ENCODE results near the gene SUSD3.

Gene SUSD3

DNA sequence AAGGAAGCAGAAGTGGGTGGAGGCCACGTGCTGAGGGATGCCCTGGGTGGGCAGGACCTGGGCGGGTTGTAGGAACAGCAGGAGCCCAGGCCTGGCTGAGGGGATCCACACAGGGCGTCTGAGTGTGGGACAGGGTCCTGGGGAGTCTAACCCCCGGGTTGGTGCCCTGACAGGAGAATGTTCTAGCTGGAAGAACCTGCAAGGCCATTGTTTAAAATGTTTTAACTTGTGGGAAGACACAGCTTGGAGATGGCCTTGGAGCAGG, 33.9 kb upstream of the SUSD3 start:
- peaks cover 85% of the 10 kb centered on the region for H3K36me3 Mint-ChIP-seq
- no peaks in the 10 kb centered on the region for H3K9me3 Mint-ChIP-seq
- H3K27ac Mint-ChIP-seq = peak overlapping the region; percentile 94
- no peak overlapping the region for H3K4me3 Mint-ChIP-seq
- DNase-seq (ENCODE audit: low spot score in 2 of 2) (no peak), ATAC-seq (no peak)
- H3K4me1 Mint-ChIP-seq = peaks cover 40% of the 10 kb centered on the region

DNA sequence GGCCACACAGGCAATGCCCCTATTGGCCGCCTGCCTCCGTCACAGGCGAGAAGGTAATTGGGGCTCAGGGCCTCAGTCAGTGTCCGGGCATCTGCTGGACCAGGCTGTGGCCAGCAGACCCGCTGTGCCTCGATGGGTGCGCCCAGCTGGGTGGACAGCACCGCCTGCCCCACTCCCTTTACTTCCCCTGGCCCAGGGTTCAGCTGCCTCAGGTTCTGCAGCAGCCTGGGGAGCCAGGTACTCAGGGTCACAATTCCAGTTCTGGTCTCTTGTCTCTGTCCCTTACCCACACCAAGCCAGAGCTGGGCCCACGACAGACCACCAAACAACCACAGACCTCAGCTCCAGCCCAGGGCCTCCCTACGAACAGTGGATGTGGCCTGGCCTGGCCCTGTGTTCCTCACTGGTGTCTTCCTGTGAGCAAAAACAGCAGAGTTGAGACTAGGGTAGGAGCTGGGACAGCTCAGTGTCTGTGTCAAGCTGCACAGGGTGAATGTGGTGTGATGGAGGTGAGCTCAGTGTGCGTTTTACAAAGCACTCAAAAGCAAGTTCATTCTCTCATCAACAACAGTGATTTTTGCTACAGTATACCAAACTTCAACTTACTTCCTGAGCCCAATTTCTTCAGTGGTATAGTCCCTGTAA, 33.4 kb upstream of the SUSD3 start:
- peak overlapping the region; percentile 94 for H3K27ac Mint-ChIP-seq
- ATAC-seq = peak; percentile 36

DNA sequence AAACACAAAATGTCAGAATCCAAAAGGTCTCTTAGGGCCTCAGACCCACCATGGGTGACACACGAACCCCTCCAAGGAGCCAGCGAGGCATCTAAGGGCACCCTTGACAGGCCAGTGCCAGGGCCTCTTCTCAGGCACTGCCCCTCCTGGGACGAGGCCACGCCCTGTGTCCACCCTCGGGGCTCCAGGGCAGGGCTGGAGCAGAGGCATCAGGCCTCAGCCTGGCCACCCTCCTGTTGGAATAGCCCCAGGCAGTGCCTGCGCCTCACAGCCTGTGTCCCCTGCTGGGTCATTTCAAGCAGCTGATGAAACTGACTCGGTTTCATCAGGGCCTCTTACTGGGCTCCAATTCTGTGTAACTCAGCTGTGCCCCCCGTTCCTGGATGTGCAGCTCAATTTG, 32.8 kb upstream of the SUSD3 start:
- Mint-ChIP-seq H3K4me1 (peaks cover 42% of the 10 kb centered on the region), H3K9me3 (no peaks in the 10 kb centered on the region), H3K27ac (peak overlapping the region; percentile 94), H3K36me3 (peaks cover 87% of the 10 kb centered on the region), H3K4me3 (no peak overlapping the region)
- no peak for ATAC-seq
- DNase-seq (ENCODE audit: low spot score in 2 of 2) = no peak

More for the DNA sequence above, 33.4 kb upstream of the SUSD3 start:
- Mint-ChIP-seq H3K9me3 (no peaks in the 10 kb centered on the region), H3K36me3 (peaks cover 87% of the 10 kb centered on the region), H3K4me3 (no peak overlapping the region), H3K4me1 (peaks cover 39% of the 10 kb centered on the region)
- no peak for DNase-seq (ENCODE audit: low spot score in 2 of 2)

DNA sequence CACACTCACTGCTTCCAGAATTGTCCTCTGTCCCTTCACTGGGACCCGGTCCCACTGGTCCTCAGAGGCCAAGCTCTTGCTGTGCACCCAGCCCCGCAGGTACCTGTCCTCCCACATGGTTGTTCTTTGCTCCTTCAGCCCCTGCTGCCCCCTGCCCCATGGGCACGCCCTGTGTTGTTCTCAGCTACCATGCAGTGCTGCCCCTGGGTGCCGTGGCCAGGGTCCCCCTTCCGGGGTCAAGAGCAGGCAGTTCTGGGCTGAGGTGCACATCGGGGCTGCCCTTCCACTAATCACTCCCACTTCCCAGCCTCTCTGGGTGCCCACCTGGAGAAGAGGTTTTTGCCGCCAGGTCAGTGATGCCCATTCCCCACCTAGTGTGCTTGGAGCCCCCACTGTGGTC, 31.9 kb upstream of the SUSD3 start:
- DNase-seq (ENCODE audit: low spot score in 2 of 2) = no peak
- no peak overlapping the region for H3K4me3 Mint-ChIP-seq
- no peak for ATAC-seq
- peaks cover 89% of the 10 kb centered on the region for H3K36me3 Mint-ChIP-seq
- H3K27ac Mint-ChIP-seq = peak overlapping the region; percentile 94
- H3K9me3 Mint-ChIP-seq = no peaks in the 10 kb centered on the region
- H3K4me1 Mint-ChIP-seq = peaks cover 45% of the 10 kb centered on the region

DNA sequence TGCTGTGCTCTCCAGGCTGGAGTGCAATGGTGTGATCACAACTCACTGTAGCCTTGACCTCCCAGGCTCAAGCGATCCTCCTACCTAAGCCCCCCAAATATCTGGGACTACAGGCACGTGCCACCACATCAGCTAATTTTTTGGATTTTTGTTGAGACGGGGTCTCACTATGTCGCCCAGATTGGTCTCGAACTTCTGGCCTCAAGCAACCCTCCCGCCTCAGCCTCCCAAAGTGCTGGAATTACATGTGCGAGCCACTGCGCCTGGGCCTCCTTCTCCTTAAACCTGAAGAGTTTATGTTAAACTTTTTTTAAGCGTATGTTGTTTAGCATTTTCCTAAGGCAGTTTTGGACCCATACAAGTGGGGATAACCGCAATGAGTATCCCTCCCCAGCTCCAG, 30.8 kb upstream of the SUSD3 start:
- peak overlapping the region; percentile 94 for H3K27ac Mint-ChIP-seq
- H3K4me3 Mint-ChIP-seq = peak overlapping the region; percentile 42
- peaks cover 89% of the 10 kb centered on the region for H3K36me3 Mint-ChIP-seq
- ATAC-seq (no peak), DNase-seq (ENCODE audit: low spot score in 2 of 2) (no peak)
- H3K9me3 Mint-ChIP-seq = no peaks in the 10 kb centered on the region
- peaks cover 45% of the 10 kb centered on the region for H3K4me1 Mint-ChIP-seq

DNA sequence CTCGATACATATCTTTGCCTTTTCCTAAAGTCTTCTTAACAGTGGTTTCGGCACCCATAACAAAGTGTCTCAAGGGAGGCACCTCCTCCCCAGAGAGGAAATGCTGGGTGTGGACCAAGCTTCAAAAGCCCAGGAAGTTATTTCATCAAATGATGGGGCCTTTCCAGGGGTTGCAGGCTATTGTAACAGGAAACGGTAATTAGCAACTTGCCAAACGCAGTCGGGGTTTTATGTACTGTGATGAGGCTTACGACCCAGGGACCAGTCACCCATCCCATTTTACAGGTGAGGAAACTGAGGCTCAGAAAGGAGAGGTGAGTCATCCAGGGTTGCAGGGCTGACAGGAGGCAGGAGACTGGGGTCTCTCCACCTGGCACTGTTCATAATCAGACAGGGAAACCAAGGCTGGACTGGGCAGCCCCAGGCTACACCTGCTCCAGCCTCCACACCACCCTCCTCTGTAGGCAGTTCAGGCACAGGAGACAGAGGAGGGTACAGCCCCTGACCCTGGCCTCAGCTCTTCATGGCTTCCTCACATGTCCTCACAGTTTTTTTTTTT, 30.0 kb upstream of the SUSD3 start:
- H3K4me1 Mint-ChIP-seq = peaks cover 49% of the 10 kb centered on the region
- peak overlapping the region; percentile 94 for H3K27ac Mint-ChIP-seq
- ATAC-seq = peak; percentile 70
- H3K4me3 Mint-ChIP-seq = peak overlapping the region; percentile 42
- H3K36me3 Mint-ChIP-seq = peaks cover 89% of the 10 kb centered on the region
- peak; percentile 21 to 67 for DNase-seq (ENCODE audit: low spot score in 2 of 2)
- no peaks in the 10 kb centered on the region for H3K9me3 Mint-ChIP-seq

DNA sequence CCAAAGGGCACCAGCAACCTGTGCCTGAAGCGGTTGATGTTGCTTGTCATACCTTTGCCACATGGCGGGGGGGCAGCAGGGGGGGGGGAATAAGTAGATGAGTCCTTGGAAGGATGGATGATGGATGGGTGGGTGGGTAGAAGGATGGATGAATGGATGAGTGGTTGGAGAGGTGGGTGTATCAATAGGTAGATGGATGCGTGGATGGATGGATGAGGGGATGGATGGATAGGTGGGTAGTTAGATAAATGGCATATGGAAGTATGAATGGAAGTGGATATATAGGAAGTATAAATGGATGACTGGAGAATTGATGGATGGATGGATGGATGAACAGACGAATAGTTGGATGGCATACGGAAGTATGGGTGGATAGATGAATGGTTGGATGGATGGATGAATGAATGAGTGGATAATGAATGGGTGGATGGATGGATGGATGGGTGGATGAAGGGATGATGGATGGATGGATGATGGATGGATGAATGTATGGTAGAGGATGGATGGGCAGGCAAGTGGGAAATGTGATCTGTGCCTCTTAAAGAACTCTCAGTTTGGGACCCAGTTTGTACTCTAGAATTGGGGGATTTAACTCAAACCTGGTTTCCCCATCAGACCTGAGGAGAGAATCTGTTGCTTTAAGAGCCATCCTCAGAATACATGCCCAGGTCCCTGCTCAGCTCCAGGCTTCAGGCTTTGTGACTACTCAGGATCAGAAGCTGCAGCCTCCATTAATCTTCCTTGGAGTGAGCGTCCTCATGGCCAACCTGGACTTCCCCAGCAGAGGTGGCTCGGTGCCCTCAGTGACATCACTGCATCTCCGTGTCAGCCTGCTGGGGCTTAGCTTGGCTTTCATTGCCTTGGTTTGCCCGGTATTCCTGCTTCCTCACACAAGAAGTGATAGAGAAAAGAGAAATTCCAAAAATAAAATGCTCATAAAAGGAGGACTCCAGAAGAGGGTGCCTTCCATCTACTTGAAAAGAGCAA, 27.6 kb upstream of the SUSD3 start:
- Mint-ChIP-seq H3K4me3 (no peak overlapping the region), H3K27ac (peak overlapping the region; percentile 10), H3K4me1 (peaks cover 40% of the 10 kb centered on the region), H3K36me3 (peaks cover 93% of the 10 kb centered on the region), H3K9me3 (no peaks in the 10 kb centered on the region)
- DNase-seq (ENCODE audit: low spot score in 2 of 2) = no peak
- ATAC-seq = no peak

DNA sequence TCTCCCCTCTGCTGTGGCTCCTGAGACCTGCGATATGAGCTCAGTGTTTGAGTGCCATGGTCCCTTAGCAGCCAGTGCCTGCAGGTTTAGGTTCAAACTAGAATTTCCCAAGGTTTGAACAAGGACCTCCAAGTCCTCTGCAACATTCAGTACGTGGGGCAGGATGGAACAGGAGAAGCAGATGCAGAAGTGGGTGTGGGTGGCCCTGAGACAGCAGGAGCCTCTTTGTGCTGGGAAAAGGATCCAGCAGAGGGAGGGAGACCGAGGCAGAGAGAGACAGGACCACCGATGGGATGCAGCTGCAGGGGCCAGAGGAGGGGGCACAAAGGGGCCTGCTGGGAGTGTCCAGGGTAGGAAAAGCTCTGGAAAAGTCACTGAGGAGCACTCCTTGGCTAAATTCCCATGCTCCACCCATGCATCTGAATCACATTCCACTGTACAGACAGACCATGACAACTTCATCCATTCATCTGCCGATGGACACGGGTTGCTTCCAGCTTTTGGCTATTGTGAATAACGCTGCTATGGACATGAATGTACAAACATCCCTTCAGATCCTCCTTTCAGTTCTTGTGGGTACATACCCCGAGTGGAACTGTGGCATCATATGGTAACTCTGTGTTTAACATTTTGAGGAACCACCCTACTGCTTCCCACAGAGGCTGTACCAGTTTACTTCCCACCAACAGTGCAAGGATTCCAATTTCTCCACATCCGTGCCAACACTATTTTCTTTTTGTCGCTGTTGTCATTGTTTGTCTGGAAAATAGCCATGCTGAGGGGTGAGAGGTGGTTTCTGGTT, 26.7 kb upstream of the SUSD3 start:
- H3K4me3 Mint-ChIP-seq = no peak overlapping the region
- H3K27ac Mint-ChIP-seq = peak overlapping the region; percentile 10
- peaks cover 92% of the 10 kb centered on the region for H3K36me3 Mint-ChIP-seq
- no peaks in the 10 kb centered on the region for H3K9me3 Mint-ChIP-seq
- ATAC-seq (no peak), DNase-seq (ENCODE audit: low spot score in 2 of 2) (no peak)
- H3K4me1 Mint-ChIP-seq = peaks cover 44% of the 10 kb centered on the region

DNA sequence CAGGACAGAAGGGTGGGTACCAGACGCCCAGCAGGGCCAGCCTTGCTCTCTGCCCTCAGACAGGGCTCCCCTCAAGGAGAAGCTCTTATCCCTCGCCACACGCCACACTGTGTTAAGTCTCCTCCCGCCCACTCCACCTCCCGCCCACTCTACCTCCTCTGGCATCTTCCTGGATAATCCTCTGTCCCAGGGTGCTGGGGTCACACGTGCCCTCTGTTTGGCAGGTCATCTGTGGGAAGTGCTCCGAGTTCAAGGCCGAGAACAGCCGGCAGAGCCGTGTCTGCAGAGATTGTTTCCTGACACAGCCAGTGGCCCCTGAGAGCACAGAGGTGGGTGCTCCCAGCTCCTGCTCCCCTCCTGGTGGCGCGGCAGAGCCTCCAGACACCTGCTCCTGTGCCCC, 26.0 kb upstream of the SUSD3 start:
- ATAC-seq (no peak), DNase-seq (ENCODE audit: low spot score in 2 of 2) (no peak)
- Mint-ChIP-seq H3K9me3 (no peaks in the 10 kb centered on the region), H3K4me3 (no peak overlapping the region), H3K27ac (peak overlapping the region; percentile 10), H3K36me3 (peaks cover 92% of the 10 kb centered on the region), H3K4me1 (peaks cover 44% of the 10 kb centered on the region)

DNA sequence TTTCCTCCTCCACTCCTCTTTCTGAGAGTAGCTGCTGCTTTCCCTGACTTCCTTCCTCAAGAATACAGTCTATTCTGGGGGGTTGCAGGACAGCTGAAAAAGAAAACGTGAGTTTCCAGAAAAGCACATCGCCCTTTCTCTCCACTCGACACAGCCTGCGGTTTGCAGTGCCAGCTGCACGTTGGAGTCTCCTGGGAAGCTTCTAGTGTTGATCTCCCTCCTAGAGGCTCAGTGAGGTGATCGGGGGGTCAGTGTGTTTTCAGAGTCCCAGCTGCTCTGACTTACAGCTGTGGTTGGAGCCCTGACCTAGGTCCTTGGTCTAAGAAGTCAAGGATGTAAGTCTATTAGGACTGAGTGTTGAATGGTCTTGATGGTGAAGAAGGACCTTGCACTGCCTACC, 25.0 kb upstream of the SUSD3 start:
- ATAC-seq (no peak), DNase-seq (ENCODE audit: low spot score in 2 of 2) (no peak)
- peaks cover 41% of the 10 kb centered on the region for H3K4me1 Mint-ChIP-seq
- H3K4me3 Mint-ChIP-seq = no peak overlapping the region
- H3K9me3 Mint-ChIP-seq = no peaks in the 10 kb centered on the region
- H3K36me3 Mint-ChIP-seq = peaks cover 92% of the 10 kb centered on the region
- H3K27ac Mint-ChIP-seq = peak overlapping the region; percentile 85

DNA sequence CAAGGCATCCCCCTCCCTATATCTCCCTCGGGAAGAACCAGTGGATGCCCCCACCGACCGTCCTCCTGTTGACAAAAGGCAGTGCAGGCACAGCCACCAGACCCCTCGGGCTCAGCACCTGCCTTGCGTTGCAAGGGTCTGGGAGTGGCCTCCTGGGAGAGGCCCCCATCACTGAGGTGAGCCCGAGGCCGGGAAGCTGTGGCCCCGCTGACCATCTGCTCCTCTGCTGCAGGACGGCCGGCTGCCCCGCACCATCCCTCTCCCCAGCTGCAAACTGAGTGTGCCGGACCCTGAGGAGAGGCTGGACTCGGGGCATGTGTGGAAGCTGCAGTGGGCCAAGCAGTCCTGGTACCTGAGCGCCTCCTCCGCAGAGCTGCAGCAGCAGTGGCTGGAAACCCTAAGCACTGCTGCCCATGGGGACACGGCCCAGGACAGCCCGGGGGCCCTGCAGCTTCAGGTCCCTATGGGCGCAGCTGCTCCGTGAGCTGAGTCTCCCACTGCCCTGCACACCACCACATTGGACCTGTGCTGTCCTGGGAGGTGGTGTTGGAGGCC, 23.3 kb upstream of the SUSD3 start:
- peaks cover 86% of the 10 kb centered on the region for H3K36me3 Mint-ChIP-seq
- H3K4me3 Mint-ChIP-seq = no peak overlapping the region
- ATAC-seq (no peak), DNase-seq (ENCODE audit: low spot score in 2 of 2) (no peak)
- peak overlapping the region; percentile 84 for H3K27ac Mint-ChIP-seq
- peaks cover 46% of the 10 kb centered on the region for H3K4me1 Mint-ChIP-seq
- H3K9me3 Mint-ChIP-seq = no peaks in the 10 kb centered on the region

DNA sequence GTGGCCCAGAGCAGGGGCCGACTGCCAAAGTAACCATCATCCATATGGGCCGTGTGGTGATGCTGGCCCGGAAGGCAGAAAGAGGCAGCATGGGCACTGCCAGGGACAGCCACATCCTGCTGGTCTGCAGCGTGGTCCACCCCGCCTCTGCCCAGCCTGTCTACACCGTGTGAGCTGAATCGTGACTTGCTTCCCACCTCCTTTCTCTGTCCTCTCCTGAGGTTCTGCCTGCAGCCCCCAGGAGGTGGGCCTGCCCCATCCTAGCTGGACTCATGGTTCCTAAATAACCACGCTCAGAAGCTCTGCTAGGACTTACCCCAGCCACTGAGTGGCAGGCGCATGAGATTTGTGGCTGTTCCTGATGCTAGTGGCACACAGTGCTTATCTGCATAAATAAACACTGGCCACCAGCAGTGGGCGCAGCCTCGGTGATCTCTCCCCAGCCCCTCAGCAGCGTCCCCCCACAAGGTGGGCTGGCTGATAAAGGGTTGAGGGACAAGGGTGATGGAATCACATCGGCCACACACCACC, 22.6 kb upstream of the SUSD3 start:
- ATAC-seq (no peak), DNase-seq (ENCODE audit: low spot score in 2 of 2) (no peak)
- peaks cover 45% of the 10 kb centered on the region for H3K4me1 Mint-ChIP-seq
- H3K9me3 Mint-ChIP-seq = no peaks in the 10 kb centered on the region
- peaks cover 79% of the 10 kb centered on the region for H3K36me3 Mint-ChIP-seq
- H3K27ac Mint-ChIP-seq = peak overlapping the region; percentile 84
- no peak overlapping the region for H3K4me3 Mint-ChIP-seq

DNA sequence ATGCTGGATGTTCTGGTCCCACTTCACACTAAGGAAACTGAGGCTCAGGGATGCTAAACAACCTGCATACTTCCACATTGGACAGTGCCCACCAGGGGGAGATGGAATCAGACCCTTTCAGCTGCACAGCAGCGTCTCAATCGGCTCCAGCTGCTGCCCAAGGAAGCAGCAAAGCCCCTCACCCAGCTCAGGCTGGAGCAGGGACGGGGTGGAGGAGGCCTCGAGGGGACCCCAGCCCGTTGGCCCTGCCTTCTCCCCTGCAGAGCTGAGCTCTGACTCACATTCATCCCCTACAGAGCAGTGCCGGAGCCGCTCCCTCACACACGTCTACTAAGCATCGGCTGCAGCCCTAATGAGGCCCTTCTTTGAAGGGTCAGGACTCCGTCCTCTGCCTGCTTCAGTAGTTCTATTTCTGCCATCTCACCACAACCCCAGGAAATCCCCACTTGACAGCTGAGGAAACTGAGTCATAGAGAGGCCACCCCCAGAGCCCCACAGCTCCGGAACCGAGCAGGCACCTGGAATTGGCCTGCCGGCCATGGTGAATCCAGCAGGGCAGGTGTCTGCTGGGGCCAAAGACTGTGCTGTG, 21.5 kb upstream of the SUSD3 start:
- Mint-ChIP-seq H3K9me3 (no peaks in the 10 kb centered on the region), H3K4me3 (peak overlapping the region; percentile 30), H3K27ac (peak overlapping the region; percentile 84), H3K36me3 (peaks cover 75% of the 10 kb centered on the region), H3K4me1 (peaks cover 53% of the 10 kb centered on the region)
- ATAC-seq (no peak), DNase-seq (ENCODE audit: low spot score in 2 of 2) (no peak)

DNA sequence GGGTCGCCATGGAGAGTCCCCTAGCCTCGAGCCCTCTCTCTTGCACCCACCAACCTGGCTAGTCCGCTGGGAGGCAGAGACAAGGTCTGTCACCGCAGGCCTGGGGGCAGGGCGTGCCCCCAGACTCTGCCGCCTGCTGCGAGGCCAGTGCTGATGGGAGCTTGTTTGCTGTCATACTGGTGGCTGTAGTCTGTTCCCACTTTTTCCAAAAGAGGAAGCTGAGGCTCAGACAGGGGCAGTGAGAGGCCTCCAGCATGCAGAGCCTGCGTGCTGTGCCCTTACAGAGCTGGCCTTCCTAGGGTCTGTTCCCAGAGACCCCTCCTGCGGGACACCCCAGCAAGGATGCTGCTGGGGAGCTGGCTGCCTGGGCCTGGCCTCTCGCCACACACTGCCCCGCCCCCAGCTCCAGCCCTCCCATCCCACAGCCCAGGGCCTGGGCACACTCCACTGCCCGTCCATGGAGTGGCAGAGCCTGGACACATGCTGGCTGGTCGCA, 21.0 kb upstream of the SUSD3 start:
- no peaks in the 10 kb centered on the region for H3K9me3 Mint-ChIP-seq
- H3K4me3 Mint-ChIP-seq = peak overlapping the region; percentile 30
- peaks cover 57% of the 10 kb centered on the region for H3K4me1 Mint-ChIP-seq
- peaks cover 70% of the 10 kb centered on the region for H3K36me3 Mint-ChIP-seq
- peak overlapping the region; percentile 87 for H3K27ac Mint-ChIP-seq
- no peak for DNase-seq (ENCODE audit: low spot score in 2 of 2)
- ATAC-seq = no peak
